GM03348 (cell line): ENCODE data around the gene LRMDA.

Experiments used
- DNase-seq: peaks from one replicate; pipeline ENCODE4 v3.0.0; 2012; ENCODE audit warnings: low spot score

Gene LRMDA

GRCh38 chr10:75709811-75710210, 278.4 kb downstream of the LRMDA start:
- DNase-seq: no peak

GRCh38 chr10:75712242-75712880, 280.9 kb downstream of the LRMDA start:
- DNase-seq: no peak

- DNase-seq: no peak
Measured at GRCh38 chr10:75716506-75716905, 285.1 kb downstream of the LRMDA start.

DNA sequence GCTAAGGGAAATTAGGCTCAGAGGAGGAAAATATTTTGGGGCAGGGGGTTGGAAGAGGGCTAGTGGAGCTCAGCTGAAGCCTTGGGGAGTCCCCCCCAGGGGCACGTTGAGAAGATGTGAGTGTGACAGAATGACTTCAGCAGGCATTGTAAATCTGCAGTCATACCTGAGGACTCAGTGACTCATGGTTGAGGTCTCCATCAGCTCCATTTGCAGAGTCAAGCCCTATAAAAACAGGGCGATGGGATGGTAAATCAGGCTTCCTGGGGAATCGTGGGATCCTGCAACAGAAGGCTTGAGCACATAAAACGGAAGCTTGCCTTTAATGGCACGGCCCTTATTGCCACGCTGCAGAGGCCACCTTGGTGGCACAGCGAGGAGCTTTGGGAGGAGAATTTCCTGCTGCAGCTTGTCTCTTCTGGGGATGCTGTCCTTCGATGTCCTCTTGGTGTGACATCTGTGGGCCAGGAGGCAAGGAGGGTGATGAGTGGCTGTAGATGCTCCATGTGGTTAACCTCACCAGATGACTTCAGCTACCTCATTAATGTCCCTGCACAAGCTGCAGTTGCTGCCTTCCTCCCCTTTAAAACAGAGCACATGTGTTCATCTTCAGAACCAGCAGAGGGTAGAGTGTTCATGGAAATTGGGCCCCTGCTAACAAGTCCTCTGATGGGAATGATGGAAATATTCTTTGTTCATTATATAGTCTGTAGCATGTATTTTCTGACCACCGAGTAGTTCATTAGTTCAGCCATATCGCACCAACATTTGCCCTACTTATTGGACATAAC, 285.9 kb downstream of the LRMDA start:
- DNase-seq: no peak

DNA sequence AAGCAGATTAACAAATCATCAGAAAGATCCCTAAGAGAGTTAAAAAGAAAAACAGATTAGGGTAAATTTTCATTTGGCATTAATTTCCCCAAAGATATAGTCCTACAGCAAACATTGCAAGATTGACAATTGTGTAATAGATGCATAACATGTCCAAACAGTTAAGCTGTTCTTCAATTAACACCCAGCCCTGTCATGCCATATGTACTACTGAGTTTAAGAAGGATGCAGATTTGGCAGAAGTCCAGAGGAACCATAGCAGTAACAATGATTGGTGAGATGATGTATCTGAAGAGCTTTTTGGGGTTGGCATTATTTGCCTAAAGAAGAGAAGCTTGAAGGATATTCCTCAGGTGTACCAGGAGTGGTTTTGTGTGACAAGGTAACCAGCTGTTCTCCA, 287.6 kb downstream of the LRMDA start:
- DNase-seq: no peak

DNA sequence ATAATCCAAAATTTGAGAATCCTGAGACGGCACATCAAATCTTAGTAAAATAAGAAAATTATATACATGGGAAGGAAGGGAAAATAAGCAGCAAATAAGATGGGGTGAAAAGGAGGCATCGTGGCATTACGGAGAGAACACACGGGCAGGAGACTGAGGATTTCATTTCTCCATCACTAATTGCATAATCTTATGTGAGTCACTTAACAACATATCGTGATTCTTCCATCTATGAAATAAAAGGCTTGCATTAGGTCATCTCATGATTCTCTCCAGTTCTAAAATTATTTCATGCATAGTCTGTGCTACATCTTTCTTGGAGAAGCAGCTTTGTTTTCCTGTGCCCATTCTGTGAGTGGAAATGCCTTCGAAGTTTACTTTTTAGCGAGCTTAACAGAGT, 288.7 kb downstream of the LRMDA start:
- DNase-seq: no peak

- no peak for DNase-seq
Measured at GRCh38 chr10:75722020-75722419, 290.6 kb downstream of the LRMDA start.

GRCh38 chr10:75722609-75723008, 291.2 kb downstream of the LRMDA start:
- no peak for DNase-seq

DNA sequence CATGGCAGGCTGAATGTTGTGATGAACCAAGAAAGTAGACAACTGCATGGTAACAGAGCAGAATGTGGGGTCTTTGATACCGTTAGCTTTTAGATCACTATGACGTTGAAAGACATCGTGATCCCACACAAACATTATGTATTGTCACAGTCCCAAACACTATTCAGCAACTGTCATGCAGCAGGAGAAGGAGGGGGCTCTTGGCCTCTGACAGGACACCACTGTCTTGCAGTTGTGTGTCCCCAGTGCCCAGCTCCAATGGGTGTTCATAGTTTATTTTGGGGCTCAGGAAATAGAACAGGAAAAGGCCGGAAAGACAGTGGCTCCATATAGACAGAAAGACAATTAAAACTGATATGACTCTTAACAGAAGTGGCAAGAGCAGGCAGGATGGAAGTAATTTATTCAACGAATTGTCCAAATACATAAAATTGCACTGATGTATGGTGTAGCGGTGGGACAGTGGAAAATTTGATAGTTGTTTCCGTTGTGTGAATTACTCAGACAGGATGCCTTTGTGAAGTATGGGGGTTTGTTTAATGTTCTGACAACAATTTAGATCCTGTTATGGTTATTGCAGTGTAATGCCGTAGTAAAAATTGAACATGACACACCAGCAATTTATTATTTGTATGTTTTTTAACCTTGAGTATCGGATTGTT, 292.0 kb downstream of the LRMDA start:
- DNase-seq: no peak

- DNase-seq: no peak
Measured at GRCh38 chr10:75724047-75724446, 292.6 kb downstream of the LRMDA start.

DNA sequence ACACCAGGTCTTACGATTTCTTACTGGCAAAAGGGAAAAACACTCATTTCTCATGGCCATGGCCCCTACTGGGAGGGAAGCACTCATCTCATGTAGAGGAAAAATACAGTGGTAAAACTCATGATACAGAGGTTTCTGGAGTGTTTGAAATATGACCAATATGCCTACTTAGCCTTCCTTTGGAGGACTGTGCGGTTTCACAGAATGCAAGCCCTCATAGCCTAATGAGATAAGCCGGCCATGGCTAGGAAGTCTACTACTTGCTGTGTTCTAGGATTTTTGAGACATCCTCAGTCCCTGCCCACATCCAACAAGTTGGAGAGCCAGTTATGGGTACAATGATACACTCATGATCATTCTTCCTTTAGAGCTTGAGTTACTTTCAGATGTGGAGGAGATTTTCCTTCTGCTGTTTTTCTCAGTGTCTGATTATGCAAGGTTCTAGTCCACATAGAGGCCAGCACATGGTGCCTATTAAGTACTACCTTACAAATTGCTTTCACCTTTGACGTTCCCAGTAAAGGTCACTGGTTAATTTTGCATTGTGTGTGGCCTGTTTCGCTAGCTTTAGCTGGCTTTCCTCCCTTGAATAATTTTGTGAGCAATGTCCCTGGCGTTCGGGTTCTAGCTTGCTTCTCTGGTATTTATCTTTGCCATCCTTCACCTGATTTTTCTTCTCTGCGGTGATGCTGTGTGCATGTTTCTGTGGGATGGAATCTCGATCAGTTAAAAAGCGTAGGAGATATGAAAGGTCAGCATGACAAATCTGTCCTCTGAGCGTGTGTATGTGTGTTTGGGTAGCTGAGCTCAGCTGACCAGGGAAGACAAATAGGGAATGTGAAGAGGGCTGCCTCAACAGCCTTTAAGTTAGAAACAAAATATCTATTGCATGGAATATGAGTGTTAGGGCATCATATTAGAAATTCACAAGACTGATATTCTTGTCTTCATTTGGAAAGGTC, 295.4 kb downstream of the LRMDA start:
- DNase-seq: no peak

- DNase-seq: no peak
Measured at GRCh38 chr10:75730847-75731246, 299.4 kb downstream of the LRMDA start.

GRCh38 chr10:75733135-75733890, 301.9 kb downstream of the LRMDA start:
- DNase-seq: no peak

- DNase-seq: no peak
Measured at GRCh38 chr10:75736151-75736640, 304.8 kb downstream of the LRMDA start.

- no peak for DNase-seq
Measured at GRCh38 chr10:75736889-75737579, 305.6 kb downstream of the LRMDA start.

- DNase-seq: no peak
Measured at GRCh38 chr10:75737580-75737949, 306.1 kb downstream of the LRMDA start.

DNA sequence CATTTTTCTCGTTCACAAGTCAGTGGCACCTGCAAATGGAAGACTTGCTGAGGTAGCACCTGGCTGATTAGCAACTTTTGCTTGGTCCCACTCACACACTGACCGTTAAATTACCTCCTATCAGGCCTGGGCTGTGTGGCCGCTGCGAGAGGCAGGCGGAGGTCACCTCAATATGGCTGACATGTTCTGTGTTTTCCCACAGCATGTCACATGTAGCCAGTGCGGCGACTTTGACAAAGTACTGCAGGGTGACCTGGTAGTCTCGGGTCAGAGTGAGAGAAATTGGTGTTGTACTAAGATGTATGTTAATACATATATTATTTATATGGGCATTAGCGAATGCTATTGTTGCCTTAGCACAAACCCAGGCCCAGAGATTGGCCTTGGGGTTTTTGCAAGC, 307.5 kb downstream of the LRMDA start:
- DNase-seq: no peak

- no peak for DNase-seq
Measured at GRCh38 chr10:75739414-75740143, 308.2 kb downstream of the LRMDA start.

DNA sequence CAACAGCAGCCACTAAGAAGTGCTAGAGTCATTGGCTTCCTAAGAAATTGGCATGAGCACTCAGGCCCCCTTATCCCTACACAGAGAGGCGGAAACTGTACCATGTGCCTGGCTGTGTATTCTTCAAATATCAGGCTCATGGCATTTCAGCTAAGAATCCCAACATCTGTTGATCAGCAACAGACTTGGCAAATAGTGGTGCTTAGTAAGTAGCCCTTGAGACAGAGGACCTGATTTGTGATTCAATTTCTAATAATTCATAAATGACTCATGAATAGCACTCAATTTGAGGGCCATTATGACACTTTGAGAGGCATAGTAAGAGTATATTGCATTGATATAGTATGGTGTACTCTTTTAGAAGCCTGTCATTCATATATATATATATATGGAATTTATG, 309.1 kb downstream of the LRMDA start:
- no peak for DNase-seq

DNA sequence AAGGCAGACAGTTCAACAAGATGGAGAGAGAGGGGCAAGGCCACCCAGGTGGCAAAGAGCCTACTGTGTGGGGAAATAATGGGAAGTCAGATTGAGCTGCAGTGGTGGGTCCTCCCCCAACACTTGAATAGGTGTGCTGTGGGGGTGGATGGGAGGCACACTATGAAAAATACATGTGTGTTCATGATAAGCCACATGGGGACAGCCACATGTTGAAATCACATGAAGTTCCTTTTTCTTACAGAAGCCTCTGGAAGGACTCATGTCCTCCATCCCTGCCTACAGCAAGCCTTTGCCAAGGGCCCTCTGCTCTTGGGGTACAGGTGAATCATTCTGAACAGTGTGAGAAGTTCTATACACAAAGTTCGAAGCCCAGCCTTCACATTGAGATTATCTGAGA, 310.9 kb downstream of the LRMDA start:
- no peak for DNase-seq
